ENCODE results near the gene APLP1. TPM values are rescaled to one million over a fixed set of nuclear protein-coding genes. Genes with fewer than 3 reads are reported as not detected.

The APLP1 gene
- total RNA-seq, 1 donor from 2014 or later, result 8.4 TPM

DNA sequence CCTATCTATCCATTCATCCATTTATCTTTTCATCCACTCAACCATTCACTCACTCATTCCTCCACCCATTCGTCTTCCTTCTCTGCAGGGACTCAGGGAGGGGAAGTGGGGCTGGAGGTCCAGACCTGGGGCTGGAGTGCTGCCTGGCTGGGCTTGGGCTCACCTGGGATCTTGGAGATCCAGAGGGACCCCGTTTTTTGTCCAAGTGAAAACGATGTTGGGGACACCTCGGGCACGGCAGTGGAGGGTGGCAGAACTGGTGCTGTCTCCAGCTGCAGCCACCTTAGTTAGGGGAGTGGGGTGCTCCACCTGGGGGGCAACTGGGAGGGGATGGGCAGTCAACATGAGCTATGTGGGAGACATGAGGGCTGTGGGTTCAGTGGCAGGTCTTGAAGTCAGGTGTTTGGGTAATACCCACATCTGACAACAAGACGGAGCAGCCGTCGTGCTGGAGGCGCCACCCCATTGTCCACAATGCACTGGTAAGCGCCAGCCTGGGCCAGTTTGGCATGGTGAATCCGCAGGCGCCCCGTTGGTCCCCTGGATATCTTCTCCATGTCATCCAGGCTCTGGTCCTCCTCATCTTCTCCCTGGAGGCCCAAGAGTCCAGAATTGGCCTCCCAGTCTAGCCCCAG is 26.3 kb upstream of the APLP1 start:
- H3K4me3 ChIP-seq (ENCODE audit: low read depth, low read length), result no peak overlapping the region
- TF ChIP-seq, protein P1, sequence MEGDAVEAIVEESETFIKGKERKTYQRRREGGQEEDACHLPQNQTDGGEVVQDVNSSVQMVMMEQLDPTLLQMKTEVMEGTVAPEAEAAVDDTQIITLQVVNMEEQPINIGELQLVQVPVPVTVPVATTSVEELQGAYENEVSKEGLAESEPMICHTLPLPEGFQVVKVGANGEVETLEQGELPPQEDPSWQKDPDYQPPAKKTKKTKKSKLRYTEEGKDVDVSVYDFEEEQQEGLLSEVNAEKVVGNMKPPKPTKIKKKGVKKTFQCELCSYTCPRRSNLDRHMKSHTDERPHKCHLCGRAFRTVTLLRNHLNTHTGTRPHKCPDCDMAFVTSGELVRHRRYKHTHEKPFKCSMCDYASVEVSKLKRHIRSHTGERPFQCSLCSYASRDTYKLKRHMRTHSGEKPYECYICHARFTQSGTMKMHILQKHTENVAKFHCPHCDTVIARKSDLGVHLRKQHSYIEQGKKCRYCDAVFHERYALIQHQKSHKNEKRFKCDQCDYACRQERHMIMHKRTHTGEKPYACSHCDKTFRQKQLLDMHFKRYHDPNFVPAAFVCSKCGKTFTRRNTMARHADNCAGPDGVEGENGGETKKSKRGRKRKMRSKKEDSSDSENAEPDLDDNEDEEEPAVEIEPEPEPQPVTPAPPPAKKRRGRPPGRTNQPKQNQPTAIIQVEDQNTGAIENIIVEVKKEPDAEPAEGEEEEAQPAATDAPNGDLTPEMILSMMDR (conservative IDR thresholded peaks at IDR 0.05; ENCODE audit: low read depth, low read length), result no peak

DNA sequence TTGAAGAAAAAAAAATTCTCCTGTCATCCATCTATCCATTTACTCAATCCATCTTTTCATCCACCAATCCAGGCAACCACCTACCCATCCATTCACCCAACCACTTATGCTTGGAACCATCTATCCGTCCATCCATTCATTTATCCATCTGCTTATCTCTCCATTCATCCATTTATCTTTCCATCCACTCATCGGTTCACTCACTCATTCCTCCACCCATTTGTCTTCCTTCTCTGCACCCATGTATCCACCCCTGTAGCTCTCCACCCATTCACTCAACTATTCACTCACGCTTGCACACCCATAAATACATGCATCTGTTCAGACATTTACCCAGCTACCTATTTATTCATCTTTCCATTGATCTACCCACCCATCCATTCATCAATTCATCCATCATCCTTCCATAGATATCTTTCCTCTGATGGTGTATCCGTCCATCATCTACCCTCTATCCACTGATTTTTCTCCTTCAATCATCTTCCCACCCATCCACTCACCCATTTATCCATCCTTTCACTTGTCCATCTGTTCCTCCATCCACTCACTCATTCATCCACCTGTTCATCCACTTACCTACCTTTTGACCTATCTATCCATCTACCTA is 25.6 kb upstream of the APLP1 start:
- TF ChIP-seq, protein P1 (conservative IDR thresholded peaks at IDR 0.05; ENCODE audit: low read depth, low read length), result no peak
- no peak for DNase-seq (ENCODE audit: low read depth)
- H3K4me3 ChIP-seq (ENCODE audit: low read depth, low read length), result no peak overlapping the region

More for the DNA sequence above, 26.3 kb upstream of the APLP1 start:
- no peak for DNase-seq (ENCODE audit: low read depth)

DNA sequence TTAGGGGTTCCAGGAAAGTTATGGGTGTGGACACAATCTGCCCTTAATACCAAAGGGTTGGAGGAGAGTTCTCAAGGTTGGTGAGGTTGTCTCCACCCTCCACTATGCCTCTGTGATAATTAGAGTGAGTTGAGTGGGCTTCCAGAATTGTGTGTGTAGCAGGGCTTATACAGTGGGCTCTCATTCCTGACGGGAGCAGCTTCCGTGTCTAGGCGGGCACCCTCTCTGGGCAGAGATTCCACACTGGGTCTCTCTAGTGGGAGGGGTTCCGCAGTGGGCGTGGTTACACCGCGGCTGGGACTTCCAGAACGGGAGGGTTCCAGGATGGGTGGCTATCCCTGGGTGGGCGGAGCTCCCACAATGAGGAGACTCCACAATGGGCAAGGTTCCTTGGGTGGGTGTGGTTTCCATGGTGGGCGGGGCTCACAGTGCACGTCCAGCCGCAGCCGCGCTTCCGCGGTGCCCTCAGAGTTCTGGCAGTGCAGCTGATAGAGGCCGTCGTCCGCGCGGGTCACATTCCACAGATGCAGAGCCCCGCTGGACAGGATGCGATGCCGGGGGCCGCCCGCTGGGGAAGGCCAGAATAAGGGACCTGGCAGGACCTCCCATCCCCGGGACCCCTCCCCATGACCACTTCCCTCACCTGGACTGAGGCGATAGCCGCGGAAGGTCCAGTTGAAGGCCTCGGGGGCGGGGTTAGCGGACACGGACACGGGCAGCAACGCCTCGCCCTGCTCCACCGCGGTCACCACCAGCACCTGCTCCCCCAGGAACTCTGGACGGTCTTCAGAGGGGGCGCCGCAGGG is 24.5 kb upstream of the APLP1 start:
- no peak overlapping the region for H3K4me3 ChIP-seq (ENCODE audit: low read depth, low read length)
- DNase-seq (ENCODE audit: low read depth), result no peak
- TF ChIP-seq, protein P1 (conservative IDR thresholded peaks at IDR 0.05; ENCODE audit: low read depth, low read length), result no peak

DNA sequence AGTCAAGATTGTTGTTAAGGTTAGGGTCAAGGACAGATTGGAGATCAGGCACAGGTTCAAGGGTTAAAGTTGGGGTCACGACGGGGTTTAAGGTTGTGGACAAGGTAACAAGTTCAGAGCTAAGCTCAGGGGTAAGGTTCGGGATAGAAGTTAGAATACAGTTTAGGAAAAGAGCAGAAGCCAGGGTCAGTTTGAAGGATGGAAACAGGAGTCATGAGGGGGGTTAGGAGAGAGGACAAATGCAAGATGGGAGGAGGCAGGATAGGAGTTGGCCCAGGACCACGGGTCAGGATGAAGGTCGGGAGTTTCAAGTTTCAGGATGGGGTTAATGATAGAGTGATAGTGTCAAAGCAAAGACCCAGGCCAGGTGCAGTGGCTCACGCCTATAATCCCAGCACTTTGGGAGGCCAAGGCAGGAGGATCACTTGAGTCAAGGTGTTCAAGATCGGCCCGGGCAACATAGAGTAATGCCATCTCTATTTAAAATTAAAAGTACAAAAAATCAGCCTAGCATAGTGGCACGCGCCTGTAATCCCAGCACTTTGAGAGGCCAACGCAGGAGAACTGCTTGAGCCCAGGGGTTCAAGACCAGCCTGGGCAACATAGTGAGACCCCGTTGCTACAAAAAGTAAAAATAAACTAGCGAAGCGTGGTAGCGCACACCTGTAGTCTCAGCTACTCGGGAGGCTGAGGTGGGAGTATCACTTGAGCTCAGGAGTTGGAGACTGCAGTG is 23.7 kb upstream of the APLP1 start:
- DNase-seq (ENCODE audit: low read depth), result no peak
- H3K4me3 ChIP-seq (ENCODE audit: low read depth, low read length), result no peak overlapping the region
- TF ChIP-seq, protein P1 (conservative IDR thresholded peaks at IDR 0.05; ENCODE audit: low read depth, low read length), result no peak

DNA sequence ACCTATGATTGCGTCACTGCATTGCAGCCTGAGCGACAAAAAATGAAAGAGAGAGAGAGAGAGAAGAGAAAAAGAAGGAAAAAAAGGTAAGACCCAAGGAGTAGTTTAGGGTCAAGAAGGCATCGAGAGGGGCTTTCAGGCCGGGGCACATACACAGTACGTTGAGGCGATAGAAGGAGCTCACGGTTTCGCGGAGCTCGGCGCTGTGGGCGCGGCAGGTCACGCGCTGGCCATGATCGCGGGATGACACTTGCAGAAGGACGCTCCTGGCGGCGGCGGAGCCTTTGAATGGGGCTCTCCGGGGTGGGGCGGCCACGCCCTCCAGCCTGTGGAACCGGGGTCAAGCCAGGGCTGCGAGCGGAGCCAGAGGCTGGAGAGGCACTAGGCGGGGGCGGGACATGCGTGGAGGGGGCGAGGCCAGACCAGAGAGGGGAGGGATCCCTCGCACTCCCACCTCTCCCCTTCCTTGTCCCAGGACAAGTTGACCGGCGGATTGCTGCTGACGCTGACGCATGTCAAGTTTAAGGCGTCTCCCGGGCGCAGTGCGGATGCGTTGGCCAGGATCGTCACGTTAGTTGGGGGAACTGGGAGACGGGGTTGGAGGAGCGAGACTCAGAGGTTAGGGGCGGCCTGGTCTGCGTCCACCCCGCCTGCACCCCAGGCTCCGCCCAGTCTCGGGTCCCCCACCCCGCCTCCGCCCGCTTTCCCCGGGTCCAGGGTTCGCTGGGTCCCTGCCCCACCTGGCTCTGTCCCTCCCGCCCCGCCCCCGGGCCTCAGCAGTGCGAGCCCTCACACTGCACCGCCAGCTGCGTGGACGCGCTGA is 22.9 kb upstream of the APLP1 start:
- no peak for DNase-seq (ENCODE audit: low read depth)
- TF ChIP-seq, protein P1 (conservative IDR thresholded peaks at IDR 0.05; ENCODE audit: low read depth, low read length), result no peak
- peak overlapping the region; percentile 13 for H3K4me3 ChIP-seq (ENCODE audit: low read depth, low read length)

DNA sequence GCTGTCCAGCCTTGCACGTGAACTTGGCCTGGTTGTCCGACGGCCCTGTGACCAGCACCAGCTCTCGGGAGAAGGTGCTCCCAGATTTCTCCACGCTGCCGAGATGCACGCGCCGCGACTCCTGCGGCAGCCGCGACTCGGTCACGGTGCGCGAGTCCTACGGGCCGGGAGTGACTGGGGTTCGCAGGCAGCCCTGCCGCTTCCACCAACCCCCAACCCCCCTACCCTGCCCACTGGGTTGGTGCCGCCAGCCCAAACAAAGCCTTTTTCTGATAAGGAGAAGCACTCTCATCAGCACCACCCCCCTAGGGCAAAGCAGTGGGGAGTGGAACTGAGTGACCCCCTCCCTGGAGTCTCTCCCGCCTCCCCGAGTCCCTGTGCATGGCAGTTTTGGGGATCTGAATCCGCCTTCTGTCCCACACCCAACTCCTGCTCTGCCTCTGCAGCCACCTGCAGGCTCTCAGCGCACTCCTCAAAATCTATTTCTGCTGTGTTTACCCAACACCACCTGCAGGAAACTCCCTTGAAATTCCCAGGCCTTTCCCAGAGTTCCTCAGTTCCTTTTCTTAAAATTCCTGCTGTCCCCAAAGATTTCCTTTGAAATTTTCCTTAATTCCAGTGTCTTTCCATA is 22.2 kb upstream of the APLP1 start:
- TF ChIP-seq, protein P1 (conservative IDR thresholded peaks at IDR 0.05; ENCODE audit: low read depth, low read length), result peak; percentile 7
- H3K4me3 ChIP-seq (ENCODE audit: low read depth, low read length), result no peak overlapping the region
- DNase-seq (ENCODE audit: low read depth), result no peak

Data from epithelial cell of proximal tubule (primary cell).